Measurements from ENCODE around the gene SH3GL1. TPM values are rescaled to one million over a fixed set of nuclear protein-coding genes. Genes with fewer than 3 reads are reported as not detected.

The SH3GL1 gene
- total and polyA plus RNA-seq, 10 donors: 26.1 to 77.4 (median 42.1) TPM

GRCh38 chr19:4372165-4373012 lies 28.0 kb downstream of the SH3GL1 start:
- Histone ChIP-seq H3K4me1 (peaks cover 96 to 100% (median 99%) of the 10 kb centered on the region in 6 donors), H3K27me3 (replicated peaks in 1 of 7) (no peaks in the 10 kb centered on the region), H3K9me3 (no peaks in the 10 kb centered on the region), H3K27ac (peak overlapping the region in 6 of 8 donors; percentile 36 to 92 (median 86)), H3K4me3 (no peak overlapping the region), H3K36me3 (peaks cover 0 to 40% (median 0%) of the 10 kb centered on the region in 6 donors)
- DNase-seq: no peak
- intact Hi-C loops (cut with DNase I; ENCODE audit: low total_unique reads): no loop called here
- TF ChIP-seq POLR2AphosphoS5 (IDR thresholded peaks at IDR 0.05): peak in 1 of 3 donors; percentile 33
- TF ChIP-seq POLR2A (IDR thresholded peaks at IDR 0.05): no peak
- 78 to 89% (median 85%) methylated on average over 18 to 22 of the region's 22 CpGs for WGBS, 5 donors

- no peak for TF ChIP-seq POLR2A (IDR thresholded peaks at IDR 0.05)
- no peak for TF ChIP-seq CTCF (IDR thresholded peaks at IDR 0.05 in 8 of 11, conservative IDR thresholded peaks at IDR 0.05 in 3 of 11)
- peak in 1 of 3 donors; percentile 2 for TF ChIP-seq POLR2AphosphoS5 (IDR thresholded peaks at IDR 0.05)
- 82 to 93% (median 92%) methylated on average over 23 to 31 of the region's 31 CpGs for WGBS, 5 donors
- Histone ChIP-seq H3K36me3 (peaks cover 0 to 42% (median 6%) of the 10 kb centered on the region in 6 donors), H3K9me3 (no peaks in the 10 kb centered on the region), H3K4me1 (peaks cover 88 to 98% (median 91%) of the 10 kb centered on the region in 6 donors), H3K27me3 (replicated peaks in 1 of 7) (no peaks in the 10 kb centered on the region), H3K27ac (peak overlapping the region in 6 of 8 donors; percentile 4 to 92 (median 86)), H3K4me3 (no peak overlapping the region)
- intact Hi-C loops (cut with DNase I; ENCODE audit: low total_unique reads): no loop called here
- DNase-seq: no peak
These were observed 28.8 kb downstream of the SH3GL1 start for GRCh38 chr19:4371247-4372164.

GRCh38 chr19:4370418-4371041 lies 29.8 kb downstream of the SH3GL1 start:
- 82 to 92% (median 91%) methylated on average over 10 to 15 of the region's 15 CpGs for WGBS, 5 donors
- Histone ChIP-seq H3K27me3 (replicated peaks in 1 of 7) (no peaks in the 10 kb centered on the region), H3K27ac (peak overlapping the region; percentile 77 to 92 (median 86)), H3K4me1 (peaks cover 78 to 92% (median 81%) of the 10 kb centered on the region in 6 donors), H3K4me3 (peak overlapping the region in 5 of 8 donors; percentile 1 to 66 (median 35)), H3K9me3 (no peaks in the 10 kb centered on the region), H3K36me3 (peaks cover 0 to 51% (median 16%) of the 10 kb centered on the region in 6 donors)
- TF ChIP-seq POLR2A (IDR thresholded peaks at IDR 0.05) (no peak), CTCF (IDR thresholded peaks at IDR 0.05 in 8 of 11, conservative IDR thresholded peaks at IDR 0.05 in 3 of 11) (no peak), POLR2AphosphoS5 (IDR thresholded peaks at IDR 0.05) (peak in 1 of 3 donors; percentile 6)
- intact Hi-C loops (cut with DNase I; ENCODE audit: low total_unique reads): no loop called here
- DNase-seq: no peak

GRCh38 chr19:4369888-4370260 lies 30.5 kb downstream of the SH3GL1 start:
- peak overlapping the region; percentile 1 to 66 (median 26) for H3K4me3 ChIP-seq
- TF ChIP-seq CTCF (IDR thresholded peaks at IDR 0.05 in 8 of 11, conservative IDR thresholded peaks at IDR 0.05 in 3 of 11) (peak in 10 of 11 experiments; percentile 18 to 70 (median 57)), POLR2AphosphoS5 (IDR thresholded peaks at IDR 0.05) (peak; percentile 52 to 61 (median 58)), POLR2A (IDR thresholded peaks at IDR 0.05) (no peak)
- peak; percentile 93 for DNase-seq
- 2 to 59% (median 14%) methylated on average over 3 to 21 of the region's 21 CpGs for WGBS, 5 donors
- H3K9me3 ChIP-seq: no peaks in the 10 kb centered on the region
- peaks cover 0 to 58% (median 21%) of the 10 kb centered on the region in 6 donors for H3K36me3 ChIP-seq
- intact Hi-C loops (cut with DNase I; ENCODE audit: low total_unique reads): no loop called here
- H3K27ac ChIP-seq: peak overlapping the region; percentile 77 to 92 (median 86)
- peaks cover 72 to 85% (median 74%) of the 10 kb centered on the region in 6 donors for H3K4me1 ChIP-seq
- H3K27me3 ChIP-seq (replicated peaks in 1 of 7): no peaks in the 10 kb centered on the region

All from spleen (tissue), 11 donors.